ENCODE data around the gene TOR3A.

DNA sequence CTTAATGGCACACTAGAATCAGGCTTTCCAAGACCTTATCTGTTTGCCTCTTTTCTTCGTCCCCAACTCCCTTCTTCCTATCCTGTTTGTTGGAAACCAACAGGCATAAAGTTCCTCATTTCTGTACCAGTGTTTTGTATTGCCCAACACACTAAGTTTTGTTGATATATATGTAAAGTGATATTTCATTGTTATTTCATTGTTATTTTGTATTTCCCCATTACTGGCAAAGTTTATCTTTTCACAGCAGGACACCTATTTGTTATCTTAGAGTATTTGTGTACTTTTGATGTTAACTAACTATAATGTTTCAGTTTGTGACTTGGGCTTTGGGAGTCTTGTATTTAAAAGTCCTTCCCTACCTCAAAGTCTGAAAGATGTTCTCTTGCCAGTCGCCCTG, 29.1 kb upstream of the TOR3A start:
- TF ChIP-seq, protein P1, sequence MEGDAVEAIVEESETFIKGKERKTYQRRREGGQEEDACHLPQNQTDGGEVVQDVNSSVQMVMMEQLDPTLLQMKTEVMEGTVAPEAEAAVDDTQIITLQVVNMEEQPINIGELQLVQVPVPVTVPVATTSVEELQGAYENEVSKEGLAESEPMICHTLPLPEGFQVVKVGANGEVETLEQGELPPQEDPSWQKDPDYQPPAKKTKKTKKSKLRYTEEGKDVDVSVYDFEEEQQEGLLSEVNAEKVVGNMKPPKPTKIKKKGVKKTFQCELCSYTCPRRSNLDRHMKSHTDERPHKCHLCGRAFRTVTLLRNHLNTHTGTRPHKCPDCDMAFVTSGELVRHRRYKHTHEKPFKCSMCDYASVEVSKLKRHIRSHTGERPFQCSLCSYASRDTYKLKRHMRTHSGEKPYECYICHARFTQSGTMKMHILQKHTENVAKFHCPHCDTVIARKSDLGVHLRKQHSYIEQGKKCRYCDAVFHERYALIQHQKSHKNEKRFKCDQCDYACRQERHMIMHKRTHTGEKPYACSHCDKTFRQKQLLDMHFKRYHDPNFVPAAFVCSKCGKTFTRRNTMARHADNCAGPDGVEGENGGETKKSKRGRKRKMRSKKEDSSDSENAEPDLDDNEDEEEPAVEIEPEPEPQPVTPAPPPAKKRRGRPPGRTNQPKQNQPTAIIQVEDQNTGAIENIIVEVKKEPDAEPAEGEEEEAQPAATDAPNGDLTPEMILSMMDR (IDR thresholded peaks at IDR 0.05; ENCODE audit: low read depth, low read length), result no peak
- TF ChIP-seq EZH2phosphoT487 (IDR thresholded peaks at IDR 0.05; ENCODE audit: low read depth), result no peak

Measured in OCI-LY3 (cell line).